GM12891 (cell line): ENCODE measurements around the gene PTPRT.

Source experiments
- POLR2A ChIP-seq: IDR thresholded peaks from 2 replicates; pipeline ENCODE4 v1.6.1; 2011; ENCODE audit warnings: low read depth, low read length, control low read depth
- POLR2AphosphoS5 ChIP-seq: IDR thresholded peaks from 2 replicates; pipeline ENCODE4 v1.6.1; 2011; ENCODE audit warnings: low read depth, low read length, control low read depth

DNA sequence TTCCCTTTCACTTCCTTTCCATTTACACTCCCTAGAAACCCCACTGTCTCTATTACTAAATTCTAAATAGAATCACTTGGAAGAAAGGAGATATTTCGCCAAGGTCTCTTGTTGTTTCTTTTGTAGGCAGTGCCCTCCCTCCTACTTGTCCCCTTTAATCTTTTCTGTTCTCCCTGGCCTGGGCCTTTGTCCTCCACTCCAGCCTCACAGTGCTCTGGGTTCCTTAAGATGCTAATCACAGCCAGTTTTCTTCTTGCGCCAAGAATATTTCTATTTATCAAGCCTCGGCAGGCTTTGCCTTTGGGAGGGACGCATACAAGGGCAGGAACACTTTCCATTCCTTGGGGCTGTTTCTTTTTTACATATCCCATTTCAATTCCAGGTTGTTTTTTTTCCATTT is 1051.0 kb downstream of the PTPRT start:
- TF ChIP-seq POLR2AphosphoS5 (no peak), POLR2A (no peak)
